GM12873 (cell line): ENCODE data around the gene SLC23A1.
A peak's percentile ranks its signal among the peaks of the same experiment; 100 is the strongest.

Experiments
- CTCF ChIP-seq: IDR thresholded peaks from 2 replicates; pipeline ENCODE4 v1.5.1; 2012; ENCODE audit warnings: low read depth, mild to moderate bottlenecking, moderate library complexity, low read length, control low read depth; ENCODE audit not compliant: insufficient read depth; ENCODE audit errors: missing control alignments

The SLC23A1 gene

DNA sequence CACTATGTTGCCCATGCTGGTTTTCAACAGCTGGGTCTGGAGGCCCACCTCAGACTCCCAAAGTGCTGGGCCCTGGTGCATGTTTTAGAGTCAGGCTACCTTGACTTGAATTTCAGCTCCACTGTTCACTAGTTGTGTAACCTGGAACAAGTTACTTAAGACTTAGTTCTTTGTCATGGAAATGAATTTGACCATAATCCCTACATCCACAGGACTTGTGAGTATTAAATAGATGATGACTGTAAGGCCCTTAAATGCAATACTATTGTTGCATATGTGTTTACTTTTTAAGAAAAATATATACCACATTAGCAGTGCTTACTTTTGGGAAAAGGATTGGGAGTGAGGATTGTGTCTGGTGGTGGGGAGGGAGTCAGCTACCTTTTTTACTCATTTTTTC is 25.0 kb downstream of the SLC23A1 start:
- no peak for TF ChIP-seq CTCF

DNA sequence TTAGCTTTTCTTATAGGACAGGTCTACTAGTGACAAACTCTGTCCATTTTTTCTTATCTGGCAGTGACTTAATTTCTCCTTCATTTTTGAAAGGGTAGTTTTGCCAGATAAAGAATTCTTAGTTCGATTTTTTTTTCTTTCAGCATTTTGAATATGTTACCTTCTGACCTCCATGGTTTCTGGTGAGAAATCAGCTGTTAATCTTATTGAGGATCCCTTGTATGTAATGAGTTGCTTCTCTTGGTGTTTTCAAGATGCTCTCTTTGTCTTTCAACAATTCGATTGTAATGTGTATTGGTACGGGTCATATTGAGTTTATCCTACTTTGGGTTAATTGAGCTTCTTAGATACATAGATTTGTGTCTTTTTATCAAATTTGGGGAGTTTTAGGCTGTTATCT is 28.9 kb downstream of the SLC23A1 start:
- TF ChIP-seq CTCF = no peak

DNA sequence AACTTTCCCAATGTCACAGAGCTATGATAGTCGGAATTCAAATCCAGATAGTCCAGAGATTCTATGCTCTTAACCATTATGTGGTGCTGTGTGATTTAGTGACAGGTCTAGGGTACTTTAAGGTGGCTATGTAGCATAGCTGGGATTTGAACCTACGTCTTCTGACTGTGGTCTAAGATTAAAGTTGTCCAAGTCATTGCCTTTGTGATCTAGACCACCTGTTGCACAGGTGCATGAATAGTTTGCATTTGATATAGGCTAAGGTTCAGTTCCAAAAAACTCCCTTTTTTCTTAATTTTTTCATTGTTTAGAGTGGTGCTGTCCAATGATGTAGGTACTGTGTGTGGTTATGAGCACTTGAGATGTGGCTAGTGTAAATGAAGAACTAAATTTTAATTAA is 38.9 kb downstream of the SLC23A1 start:
- TF ChIP-seq CTCF = no peak

DNA sequence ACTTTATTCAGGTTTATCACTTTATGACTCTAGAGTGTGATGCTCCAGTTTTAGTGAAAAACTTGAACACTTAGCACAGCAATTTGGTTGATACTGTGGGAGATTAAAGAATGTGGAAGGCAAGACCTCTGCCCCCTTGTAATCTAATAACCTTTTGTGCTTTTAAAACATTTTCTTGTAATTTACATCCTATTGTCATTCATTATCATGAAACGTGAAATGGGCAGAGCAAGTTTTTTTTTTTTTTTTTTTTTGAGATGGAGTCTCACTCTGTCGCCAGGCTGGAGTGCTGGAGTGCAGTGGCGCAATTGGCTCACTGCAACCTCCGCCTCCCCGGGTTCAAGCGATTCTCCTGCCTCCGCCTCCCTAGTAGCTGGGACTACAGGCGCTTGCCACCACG is 39.6 kb downstream of the SLC23A1 start:
- TF ChIP-seq CTCF = no peak

DNA sequence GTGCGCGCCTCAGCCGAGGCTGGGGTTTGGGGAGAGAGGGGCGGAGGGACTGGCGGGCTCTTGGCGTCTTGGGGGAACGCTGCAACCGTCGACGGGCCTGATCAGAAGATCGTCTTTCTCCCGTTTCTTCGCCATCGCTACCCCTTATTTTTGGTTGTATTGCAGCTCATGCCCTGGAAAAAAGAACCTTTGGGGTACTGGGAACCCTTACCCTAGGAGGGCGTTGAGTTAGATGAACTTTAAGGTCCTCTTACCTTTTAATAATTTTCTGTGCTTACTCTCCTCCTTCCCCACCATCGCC is 40.7 kb downstream of the SLC23A1 start:
- no peak for TF ChIP-seq CTCF

GRCh38 chr5:139341689-139342422 is 41.2 kb downstream of the SLC23A1 start, which contains the start of gene PAIP2:
Gene PAIP2, plus strand, starts transcription at chr5:139341854. Its CDS starts 21,931 bp downstream, at chr5:139363785.
- TF ChIP-seq CTCF = peak; percentile 83

DNA sequence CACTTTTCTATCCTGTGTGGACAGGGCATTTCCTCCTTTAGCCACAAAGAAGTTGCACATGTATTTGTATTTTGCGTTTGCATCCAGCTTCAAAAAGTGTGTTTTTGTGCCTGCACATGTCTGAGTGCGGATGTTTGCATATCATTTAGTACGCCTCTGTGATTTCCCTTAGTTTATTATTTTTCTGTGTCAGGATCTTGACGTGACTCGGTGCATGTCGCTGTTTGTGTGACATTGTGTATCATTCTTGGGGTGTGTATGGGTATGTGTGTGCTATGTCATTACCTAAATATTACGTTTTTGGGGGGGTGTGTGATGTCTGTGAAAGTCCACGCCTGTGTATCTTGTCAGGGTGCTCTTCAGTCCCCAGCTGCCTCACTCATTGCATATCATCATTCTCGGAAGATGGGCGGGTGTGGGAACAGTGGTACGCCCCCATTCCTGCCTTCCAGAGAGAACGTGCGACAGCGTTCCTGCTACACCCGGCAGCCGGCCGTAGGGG is 41.9 kb downstream of the SLC23A1 start:
- no peak for TF ChIP-seq CTCF
